Measurements from ENCODE around the gene KRTAP10-8.
"Not testable (repeated sequence)": the region's sequence is repeated elsewhere in the genome, so short reads cannot be mapped to it uniquely, and the experiment has no call there.

The KRTAP10-8 gene

DNA sequence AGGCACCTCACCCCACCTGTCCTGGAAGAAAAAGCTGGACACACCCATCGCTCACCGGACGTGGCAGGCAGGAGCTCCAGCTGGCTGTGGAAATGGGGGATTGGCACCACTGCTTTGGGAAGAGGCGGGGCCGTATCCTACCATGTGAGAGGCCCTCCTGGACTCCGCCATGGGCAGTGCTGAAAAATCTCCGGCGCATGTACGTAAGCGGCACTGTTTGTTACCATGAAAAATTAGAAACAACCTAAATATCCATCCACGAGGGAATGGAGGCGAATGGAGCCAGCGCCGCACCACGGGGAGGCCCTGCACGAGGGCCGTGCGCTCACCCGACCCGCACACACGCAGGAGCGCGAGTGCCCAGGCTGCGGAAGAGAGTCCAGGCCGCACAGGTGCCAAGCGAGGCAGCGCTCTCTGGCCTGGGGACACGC, 3.1 kb downstream of the KRTAP10-8 start:
- DNase-seq (ENCODE audit: extremely low spot score, insufficient read length, low read depth), result no peak
- no peak for FAIRE-seq

DNA sequence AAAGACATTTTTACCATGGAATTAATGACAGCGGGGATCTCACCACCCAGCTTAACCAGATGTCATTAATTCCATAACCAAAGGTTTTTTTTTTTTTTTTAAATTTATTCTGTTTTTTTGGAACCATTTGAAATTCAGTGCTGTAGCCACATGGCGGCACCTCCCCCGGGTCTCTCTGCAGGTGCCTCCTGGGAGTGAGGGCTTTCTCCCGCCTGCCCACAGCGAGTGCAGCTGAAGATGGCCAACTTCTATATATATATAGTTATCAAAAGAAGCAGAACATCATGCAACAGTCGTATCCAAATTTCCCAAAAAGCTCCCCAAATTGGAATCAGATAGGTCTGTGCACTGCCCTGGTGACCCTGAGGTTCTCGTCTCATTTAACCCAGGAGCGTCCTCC, 3.6 kb downstream of the KRTAP10-8 start:
- FAIRE-seq (no peak), DNase-seq (ENCODE audit: extremely low spot score, insufficient read length, low read depth) (no peak)

DNA sequence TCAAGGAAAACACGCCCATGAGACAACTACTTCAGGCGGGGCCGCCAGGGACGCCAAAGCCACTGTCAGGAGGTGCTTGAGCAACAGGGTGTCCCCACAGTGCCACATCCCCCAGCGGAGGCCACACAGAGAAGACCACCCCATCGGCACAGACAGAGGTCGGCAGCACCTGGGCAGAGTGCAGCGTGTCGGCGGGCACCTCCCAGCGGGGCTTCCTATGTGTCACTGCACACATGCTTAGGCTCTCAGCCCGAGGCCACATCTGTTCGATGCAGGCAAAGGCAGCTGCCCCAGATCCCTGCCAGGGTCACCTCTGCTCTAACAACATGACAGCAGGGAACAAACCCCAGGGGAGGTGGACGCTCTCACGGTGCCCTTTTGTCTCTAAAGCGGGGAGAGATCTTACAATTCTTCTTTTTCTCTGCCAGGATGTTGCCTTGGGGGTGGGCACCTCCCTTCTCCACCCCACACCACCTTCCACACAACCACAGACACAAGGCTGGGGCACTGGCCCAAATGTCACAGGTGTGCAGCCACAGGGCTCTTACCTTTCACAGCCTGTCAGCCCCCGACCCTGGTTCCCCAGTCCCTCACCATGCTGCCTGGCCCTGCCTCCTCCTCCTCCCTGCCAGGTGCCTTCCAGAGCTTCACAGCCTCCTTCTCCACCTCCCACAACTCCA, 4.2 kb downstream of the KRTAP10-8 start:
- FAIRE-seq, result no peak
- DNase-seq (ENCODE audit: extremely low spot score, insufficient read length, low read depth), result no peak

DNA sequence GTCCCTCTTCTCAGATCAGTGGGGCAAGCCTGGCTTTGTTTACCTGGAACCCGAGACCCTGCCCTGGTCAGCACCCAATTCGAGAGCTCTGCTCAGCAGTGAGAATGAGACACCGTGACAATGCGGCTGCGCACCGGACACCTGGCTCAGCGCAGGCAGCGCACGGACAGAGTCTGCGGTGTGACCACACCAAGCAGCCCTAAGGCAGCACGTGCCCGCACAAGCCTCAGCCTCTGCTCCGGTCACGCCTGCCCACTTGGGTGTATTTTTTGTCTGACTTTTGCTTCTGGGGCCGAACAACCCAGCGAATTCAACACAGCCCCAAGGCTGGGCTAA, 4.7 kb downstream of the KRTAP10-8 start:
- FAIRE-seq (no peak), DNase-seq (ENCODE audit: extremely low spot score, insufficient read length, low read depth) (no peak)

DNA sequence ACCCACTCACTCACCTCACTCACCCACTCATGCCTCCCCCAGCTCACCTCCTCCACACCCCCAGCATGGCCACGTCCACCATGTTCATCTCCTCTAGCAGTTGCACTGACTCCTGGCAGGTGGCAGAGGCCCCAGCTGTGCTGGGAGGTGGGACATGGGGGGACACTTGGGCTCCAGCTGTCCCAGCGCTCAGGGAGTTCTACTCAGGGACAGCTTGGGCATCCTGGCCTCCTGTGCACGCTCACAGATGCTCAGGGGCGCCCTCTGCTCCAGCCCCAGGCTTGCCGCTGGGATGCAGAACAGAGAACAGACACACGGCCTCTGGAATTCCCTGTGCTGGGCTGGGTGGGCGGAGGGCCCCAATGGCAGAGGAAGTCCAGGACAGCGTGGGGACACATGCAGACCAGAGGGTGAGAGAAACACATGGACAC, 5.2 kb downstream of the KRTAP10-8 start:
- FAIRE-seq, result no peak
- DNase-seq (ENCODE audit: extremely low spot score, insufficient read length, low read depth), result no peak

DNA sequence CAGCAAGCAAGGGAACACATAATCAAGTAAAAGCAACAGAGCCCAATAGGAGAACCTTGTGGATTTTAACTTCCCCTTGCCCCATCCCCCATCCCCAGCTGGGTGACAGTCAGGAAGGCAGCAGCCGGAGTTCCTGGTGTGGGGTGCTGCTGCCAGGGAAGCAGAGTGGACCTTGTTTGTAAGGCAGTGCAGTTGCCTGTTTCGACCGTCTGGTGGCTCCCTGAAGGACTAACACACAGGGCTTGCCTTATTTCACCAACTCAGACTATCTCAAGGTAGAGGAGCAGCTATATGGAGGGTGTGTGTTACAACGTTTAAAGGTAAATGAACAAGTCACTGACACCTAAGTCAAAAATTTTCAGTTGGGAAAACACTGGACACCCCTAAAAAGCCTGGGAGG, 6.6 kb downstream of the KRTAP10-8 start:
- no peak for FAIRE-seq
- DNase-seq (ENCODE audit: extremely low spot score, insufficient read length, low read depth), result no peak

DNA sequence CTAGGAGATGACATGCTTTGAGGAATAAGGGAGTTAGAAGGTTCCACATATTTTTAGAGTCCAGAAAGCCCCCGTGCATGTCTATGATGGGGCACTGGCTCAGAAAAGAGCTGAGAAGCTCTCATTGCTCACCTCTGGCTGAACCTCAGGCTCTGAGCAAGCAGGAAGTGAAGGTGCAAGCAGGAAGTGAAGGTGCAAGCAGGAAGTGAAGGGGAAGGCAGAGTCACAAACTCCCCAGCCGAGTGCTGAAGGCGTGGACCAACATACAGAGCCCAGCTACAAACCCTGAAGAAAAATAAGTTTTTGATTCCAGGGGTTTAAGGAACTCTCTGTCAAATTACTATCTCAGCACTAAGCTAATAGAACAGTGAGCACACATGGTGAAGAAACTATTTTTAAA, 7.0 kb downstream of the KRTAP10-8 start:
- FAIRE-seq (no peak), DNase-seq (ENCODE audit: extremely low spot score, insufficient read length, low read depth) (no peak)

DNA sequence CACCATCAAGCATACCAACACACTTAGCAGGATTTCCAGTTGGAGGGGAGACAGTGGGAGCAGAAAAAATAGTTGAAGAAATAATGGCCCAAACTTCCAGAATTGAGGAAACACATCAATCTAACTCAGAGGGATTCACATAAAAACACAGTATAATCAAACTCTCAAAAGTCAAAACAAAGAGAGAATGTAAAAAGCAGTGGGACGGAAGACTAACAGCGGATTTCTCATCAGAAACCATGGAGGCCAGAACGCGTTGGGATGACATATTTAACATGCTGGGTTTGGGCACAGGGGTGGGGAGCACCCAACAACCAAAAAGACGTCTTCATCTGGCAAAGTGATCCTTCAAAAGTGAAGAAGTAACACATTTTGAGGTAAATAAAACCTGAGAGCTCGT, 8.0 kb downstream of the KRTAP10-8 start:
- FAIRE-seq (no peak), DNase-seq (ENCODE audit: extremely low spot score, insufficient read length, low read depth) (no peak)

DNA sequence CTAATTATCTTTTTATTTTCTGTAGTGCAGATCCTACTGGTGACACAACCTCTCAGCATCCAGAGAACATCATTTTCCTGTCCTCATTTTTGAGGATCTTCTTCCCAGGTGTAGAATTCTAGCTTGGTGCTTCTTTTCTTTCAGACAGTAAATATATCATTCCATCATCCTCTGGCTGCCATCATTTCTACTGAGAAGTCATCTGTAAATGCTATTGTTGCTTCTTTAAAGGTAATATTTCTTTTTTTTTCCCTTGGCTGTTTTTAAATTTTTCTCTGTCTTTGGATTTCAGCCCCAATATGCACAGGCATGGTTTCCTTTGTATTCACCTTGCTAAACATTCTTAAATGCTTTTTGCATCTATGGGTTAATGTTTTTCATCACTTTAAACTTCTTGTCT, 11.7 kb downstream of the KRTAP10-8 start:
- FAIRE-seq (no peak), DNase-seq (ENCODE audit: extremely low spot score, insufficient read length, low read depth) (no peak)

DNA sequence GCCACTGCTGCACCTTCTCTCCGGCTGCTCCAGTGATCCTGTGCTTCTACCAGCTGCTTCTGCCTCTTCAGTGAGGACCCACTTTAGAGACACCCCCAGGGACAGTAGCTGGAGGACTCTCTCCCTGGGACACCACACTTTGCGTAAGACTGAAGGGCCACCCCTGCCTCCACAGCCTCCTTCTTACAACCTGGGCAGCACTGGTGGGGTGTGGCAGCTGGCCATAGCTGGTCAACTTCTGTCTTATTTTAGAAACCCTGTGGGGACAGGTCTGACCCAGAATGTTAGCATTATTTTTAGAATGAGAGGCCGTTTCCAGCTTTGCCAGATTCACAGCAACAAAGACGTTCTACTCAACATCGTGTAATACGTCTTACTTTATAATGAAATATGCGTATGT, 13.9 kb downstream of the KRTAP10-8 start:
- FAIRE-seq (no peak), DNase-seq (ENCODE audit: extremely low spot score, insufficient read length, low read depth) (no peak)

DNA sequence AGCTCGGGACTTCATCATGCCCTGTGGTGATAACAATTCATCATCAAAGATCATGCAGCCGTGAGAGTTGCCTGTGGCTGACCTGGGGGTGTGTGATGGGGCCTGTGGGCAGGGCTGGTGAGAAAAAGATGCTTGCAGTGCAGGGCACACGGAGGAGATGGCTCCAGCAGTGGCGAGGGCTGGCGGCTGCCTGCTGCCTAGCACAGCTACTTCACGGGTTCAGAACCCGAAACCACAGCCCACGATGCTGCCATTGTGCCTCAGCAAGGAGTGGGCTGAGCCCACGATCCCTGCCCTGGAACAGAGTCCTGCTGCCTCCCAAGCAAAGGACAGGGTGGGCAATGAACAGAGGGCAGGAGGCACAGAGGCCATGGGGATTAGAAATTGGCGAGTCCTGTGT, 14.4 kb downstream of the KRTAP10-8 start:
- no peak for FAIRE-seq

DNA sequence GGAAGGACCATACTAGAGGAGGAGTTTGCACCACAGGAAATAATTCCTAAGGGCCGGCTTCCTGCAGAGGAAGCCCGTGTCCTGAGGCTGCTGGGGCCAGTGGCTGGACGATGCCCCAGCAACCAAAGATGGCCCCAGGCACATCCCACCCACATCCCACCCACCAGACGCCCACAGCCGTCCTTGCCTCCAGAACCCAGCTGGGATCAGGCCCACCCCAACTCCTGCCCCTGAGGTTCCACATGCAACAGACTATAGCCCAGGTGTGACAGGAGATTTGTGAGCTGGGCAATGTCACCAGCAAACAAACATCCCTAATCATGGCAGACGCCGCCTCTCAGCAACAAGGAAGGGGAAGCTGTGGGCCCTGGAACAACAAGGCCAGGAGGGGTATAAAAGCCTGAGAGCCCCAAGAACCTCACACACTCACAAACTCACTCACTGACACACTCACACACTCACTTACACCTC, 14.8 kb downstream of the KRTAP10-8 start, which contains the start of gene KRTAP10-9:
Gene KRTAP10-9 (plus strand): TSS at position 421 of the 471 bp plus-strand sequence. CDS start 79 bp downstream, outside the sequence.
- no peak for FAIRE-seq
- no peak for DNase-seq (ENCODE audit: extremely low spot score, insufficient read length, low read depth)

More for the DNA sequence above, 14.4 kb downstream of the KRTAP10-8 start:
- no peak for DNase-seq (ENCODE audit: extremely low spot score, insufficient read length, low read depth)

DNA sequence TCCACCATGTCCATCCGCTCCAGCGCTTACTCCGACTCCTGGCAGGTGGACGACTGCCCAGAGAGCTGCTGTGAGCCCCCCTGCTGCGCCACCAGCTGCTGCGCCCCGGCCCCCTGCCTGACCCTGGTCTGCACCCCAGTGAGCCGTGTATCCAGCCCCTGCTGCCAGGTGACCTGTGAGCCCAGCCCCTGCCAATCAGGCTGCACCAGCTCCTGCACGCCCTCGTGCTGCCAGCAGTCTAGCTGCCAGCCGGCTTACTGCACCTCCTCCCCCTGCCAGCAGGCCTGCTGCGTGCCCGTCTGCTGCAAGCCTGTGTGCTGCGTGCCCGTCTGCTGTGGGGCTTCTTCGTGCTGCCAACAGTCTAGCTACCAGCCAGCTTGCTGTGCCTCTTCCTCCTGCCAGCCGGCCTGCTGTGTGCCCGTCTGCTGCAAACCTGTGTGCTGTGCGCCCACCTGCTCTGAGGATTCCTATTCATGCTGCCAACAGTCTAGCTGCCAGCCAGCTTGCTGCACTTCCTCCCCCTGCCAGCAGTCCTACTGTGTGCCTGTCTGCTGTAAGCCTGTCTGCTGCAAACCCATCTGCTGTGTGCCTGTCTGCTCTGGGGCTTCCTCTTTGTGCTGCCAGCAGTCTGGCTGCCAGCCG, 15.4 kb downstream of the KRTAP10-8 start:
- FAIRE-seq, result not testable (repeated sequence)

DNA sequence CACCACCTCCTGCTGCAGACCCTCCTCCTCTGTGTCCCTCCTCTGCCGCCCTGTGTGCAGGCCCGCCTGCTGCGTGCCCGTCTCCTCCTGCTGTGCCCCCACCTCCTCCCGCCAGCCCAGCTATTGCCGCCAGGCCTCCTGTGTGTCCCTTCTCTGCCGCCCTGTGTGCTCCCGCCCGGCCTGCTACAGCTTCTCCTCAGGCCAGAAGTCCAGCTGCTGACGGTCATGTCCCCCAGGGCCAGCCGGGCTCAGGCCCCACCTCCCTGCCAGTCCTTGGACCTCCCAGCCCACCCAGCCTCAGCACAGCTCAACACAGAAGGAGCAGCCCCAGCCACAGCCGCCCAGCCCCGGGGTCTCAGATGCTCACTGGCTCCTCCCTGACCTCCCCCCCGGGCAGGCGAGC, 16.0 kb downstream of the KRTAP10-8 start:
- FAIRE-seq; DNase-seq (ENCODE audit: extremely low spot score, insufficient read length, low read depth): not testable (repeated sequence)

More for the DNA sequence above, 15.4 kb downstream of the KRTAP10-8 start:
- DNase-seq (ENCODE audit: extremely low spot score, insufficient read length, low read depth), result not testable (repeated sequence)

DNA sequence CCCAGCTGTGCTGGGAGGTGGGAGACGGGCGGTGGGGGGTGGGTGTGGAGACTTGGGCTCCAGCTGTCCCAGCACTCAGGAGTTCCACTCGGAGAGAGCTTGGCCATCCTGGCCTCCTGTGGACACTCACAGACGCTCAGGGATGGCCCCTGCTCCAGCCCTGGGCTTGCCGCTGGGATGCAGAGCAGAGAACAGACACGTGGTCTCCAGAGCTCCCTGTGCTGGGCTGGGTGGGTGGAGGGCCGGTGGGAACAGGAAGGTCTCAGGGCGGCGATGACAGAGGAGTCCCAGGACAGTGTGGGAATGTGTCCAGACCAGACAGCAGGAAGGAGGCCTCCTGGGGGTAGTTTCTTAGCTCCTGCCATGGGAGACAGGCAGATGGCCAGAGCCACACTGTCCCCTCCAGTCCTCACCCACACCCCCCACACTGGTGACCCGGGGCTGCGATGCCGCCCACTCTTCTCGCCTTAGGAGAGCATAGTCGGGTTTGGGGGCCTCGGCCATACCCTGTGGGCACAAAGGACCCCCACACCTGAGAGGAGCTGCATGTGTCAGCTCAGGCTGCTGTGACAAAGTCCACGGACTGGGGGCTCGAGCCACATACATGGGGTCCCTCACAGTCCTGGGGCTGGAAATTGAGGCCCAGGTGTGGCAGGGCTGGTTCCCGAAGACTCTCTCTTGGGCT, 17.0 kb downstream of the KRTAP10-8 start:
- FAIRE-seq (no peak), DNase-seq (ENCODE audit: extremely low spot score, insufficient read length, low read depth) (no peak)

DNA sequence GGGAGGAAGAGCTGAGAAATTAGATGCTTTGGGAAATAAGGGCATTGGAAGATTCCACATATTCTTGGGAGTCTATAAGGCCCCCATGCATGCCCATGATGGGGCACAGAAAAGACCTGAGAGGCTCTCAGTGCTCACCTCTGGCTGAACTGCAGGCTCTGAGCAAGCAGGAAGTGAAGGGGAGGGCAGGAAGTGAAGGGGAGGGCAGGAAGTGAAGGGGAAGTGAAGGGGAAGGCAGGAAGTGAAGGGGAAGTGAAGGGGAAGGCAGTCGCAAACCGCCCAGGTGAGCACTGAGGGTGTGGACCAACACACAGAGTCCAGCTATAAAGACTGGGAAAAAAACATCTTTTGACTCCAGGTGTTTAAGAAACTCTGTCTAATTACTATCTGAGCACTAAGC, 18.6 kb downstream of the KRTAP10-8 start:
- DNase-seq (ENCODE audit: extremely low spot score, insufficient read length, low read depth), result no peak
- no peak for FAIRE-seq

DNA sequence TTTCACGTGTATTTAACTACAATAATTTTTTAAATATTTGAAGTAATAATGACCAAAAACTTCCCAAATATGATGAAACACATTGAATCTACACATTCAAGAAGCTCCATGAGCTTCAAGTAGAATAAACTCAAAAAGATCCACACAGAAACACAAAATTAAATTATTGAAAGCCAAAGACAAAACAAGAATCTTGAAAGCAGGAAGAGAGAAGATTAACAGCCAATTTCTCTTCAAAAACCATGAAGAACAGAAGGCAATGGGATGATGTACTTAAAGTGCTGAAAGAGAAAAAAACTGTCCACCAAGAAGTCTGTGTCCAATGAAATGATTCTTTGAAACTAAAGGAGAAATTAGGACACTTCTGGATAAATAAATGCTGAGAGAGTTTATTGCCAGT, 20.2 kb downstream of the KRTAP10-8 start:
- no peak for DNase-seq (ENCODE audit: extremely low spot score, insufficient read length, low read depth)
- FAIRE-seq, result no peak

DNA sequence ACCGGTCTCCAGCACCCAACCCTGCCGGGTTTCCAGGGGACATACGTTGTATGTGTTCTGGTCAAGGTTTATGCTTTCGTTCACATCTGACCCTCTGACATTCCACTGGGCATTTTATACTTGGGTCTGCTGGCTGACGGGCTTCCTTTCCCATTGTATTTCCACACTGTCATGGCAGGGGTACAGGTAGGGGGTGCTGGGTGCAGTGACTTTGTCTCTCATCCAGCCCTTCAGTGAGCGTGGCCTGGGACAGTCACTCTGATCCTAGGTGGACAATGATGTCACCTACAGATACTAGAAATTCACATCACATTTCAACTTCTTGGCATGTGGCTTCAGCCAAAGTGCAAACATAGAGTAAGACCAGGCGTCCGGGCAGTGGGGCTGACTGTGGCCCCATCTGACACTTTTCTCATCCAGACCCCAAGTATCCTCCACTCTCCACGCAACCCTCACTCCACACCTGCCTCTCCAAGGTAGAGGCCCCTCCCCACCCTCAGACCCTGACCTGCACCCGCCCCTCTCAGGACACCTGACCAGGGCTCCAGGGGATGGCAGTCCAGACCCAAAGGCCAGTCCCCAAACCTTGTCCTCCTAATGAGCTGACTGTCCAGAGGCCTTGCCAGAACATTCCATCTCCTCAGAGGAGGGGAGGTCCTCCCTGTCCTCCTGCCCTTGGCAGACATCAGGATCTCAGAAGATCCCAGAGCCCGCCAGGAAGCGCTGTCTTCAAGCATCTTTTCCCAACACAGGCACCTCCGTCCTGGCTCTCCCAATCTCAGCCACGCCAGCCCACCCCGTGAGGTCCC, 24.5 kb downstream of the KRTAP10-8 start:
- FAIRE-seq, result no peak
- DNase-seq (ENCODE audit: extremely low spot score, insufficient read length, low read depth), result no peak

DNA sequence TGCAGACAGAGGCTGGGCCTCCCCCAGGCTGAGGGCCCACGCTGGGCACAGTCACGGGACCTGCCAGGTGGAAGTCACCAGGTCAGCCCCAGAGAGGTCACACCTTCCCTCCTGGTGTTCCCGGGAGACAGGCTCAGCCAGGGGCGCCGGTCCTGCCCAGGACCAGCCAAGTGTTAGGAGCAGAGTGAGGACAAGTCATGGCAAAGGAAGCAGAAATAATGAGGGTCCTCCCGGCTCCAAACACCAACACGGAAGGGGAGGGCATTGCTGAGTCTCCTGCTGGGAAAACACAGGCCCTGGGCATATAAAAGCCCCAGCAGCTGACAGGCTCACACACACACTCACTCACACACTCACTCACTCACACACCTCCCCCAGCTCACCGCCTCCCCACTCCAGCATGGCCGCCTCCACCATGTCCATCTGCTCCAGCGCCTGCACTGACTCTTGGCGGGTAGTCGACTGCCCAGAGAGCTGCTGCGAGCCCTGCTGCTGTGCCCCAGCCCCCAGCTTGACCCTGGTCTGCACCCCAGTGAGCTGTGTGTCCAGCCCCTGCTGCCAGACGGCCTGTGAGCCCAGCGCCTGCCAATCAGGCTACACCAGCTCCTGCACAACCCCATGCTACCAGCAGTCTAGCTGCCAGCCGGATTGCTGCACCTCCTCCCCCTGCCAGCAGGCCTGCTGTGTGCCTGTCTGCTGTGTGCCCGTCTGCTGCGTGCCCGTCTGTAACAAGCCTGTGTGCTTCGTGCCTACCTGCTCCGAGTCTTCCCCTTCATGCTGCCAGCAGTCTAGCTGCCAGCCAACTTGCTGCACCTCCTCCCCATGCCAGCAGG, 25.4 kb downstream of the KRTAP10-8 start, which contains the start of gene KRTAP10-10:
Gene KRTAP10-10 (plus strand): TSS at position 339 of the 833 bp plus-strand sequence. CDS start 62 bp downstream, at position 401.
- no peak for DNase-seq (ENCODE audit: extremely low spot score, insufficient read length, low read depth)
- FAIRE-seq, result no peak
